B cell (primary cell): Measurements from ENCODE around the gene JAG2.

ENCODE experiments used
- CTCF ChIP-seq: fragments of 200-600 bp; IDR thresholded peaks from one replicate; pipeline ENCODE4 v1.8.0; 2022; ENCODE audit warnings: antibody characterized with exemption, mild to moderate bottlenecking
- EZH2 ChIP-seq: IDR thresholded peaks from 2 replicates; pipeline ENCODE4 v1.6.1; 2012; ENCODE audit warnings: borderline replicate concordance, low read depth, mild to moderate bottlenecking, moderate library complexity, low read length; ENCODE audit not compliant: insufficient read depth, poor library complexity, severe bottlenecking

- TF ChIP-seq CTCF (no peak), EZH2 (no peak)
These were observed 16.4 kb upstream of the JAG2 start for GRCh38 chr14:105185001-105185400.
